ENCODE data around the gene EDN1.
A peak's percentile ranks its signal among the peaks of the same experiment; 100 is the strongest.

The EDN1 gene

DNA sequence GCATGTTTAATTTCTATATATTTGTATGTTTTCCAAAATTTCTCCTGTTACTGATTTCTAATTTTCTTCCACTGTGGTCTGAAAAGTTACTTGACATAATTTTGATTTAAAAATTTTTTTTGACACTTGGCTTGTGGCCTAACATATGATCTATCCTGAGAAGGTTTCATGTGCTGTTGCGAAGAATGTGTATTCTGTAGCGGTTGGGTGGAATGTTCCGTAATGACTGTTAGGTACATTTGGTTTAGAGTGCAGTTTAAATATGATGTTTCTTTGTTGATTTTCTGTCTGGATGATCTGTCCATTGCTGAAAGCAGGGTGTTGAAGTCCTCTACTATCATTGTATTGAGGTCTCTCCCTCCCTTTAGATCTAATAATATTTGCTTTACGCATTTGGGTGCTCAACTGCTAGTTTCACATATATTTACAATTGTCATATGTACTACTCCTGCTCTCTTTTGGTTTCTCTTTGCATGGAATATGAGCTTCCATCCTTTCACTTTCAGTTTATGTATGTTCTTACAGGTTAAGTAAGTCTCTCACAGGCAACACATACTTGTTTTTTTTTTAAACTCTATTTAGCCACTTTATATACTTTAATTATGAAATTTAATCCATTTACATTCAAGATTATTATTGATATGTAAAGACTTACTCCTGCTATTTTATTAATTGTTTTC lies 19.5 kb upstream of the EDN1 start:
- DNase-seq = no peak

DNA sequence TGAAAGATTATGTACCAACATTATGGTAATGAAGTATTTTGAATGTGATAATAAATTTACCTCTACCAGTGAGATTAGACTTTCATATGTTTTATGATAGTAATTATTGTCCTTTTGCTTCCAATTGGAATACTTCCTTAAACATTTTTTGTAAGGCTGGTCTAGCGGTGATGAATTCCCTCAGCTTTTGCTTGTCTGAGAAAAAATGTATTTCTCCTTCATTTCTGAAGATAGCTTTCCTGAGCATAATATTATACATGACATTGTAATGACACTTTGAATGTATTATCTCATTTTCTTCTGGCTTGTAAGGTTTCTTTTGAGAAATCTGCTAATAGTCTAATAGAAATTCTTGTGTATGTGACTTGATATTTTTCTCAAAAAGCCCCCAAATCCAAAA lies 18.6 kb upstream of the EDN1 start:
- DNase-seq = no peak

DNA sequence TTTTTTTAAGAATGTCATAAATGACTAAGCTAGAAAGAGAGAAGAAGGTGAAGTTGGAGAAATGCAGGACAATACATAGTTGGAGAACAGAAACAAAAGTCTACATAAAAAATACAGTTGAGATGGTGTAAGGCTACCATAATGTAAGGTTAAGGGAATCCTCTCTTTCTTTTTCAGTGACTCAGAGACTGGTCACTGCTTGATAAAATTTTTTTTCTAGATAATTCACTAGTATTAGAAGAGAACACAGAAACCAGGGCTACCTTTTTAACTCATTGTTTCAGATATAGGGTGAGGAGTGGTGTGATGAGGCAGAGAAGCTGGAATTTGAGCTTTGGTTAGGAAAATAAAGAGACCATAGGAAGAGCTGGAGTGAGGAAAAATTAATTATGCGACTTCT lies 18.2 kb upstream of the EDN1 start:
- no peak for DNase-seq

DNA sequence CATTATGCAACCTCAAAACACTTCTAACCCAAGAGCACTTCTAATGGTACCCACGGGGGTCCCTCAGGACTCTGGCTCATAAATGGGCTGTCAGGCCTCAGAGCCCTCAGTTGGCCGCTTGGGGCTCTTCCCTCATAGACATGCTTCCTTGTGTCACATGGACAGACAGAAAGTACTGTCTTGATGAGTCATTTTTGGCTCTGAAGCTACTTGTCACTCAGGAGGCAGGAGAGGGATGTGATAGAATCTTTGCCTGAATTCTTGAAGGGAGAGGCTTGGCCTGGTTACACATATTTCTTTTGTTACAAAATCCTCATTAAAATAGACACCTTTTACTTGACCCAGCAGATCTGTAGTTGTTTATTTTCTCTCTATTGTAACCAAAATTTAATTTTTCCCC lies 15.1 kb upstream of the EDN1 start:
- no peak for DNase-seq

DNA sequence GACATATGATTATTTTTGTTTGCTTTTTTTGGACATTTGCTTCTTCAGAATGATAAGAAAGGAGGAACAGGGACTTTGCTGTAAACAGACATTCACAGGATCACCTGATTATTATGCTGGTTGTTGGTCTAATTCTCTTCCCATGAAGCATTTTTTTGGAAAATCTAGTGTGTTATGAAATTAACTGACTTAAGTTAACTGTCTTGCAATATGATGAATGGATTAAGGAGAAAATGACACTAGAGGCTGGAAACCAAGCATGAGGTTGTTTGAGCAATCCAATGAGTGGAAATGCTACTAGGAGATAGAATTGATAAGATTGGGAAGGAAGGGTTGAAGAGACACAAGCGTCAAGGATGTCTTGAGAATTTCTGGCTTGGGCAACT lies 13.2 kb upstream of the EDN1 start:
- no peak for DNase-seq

DNA sequence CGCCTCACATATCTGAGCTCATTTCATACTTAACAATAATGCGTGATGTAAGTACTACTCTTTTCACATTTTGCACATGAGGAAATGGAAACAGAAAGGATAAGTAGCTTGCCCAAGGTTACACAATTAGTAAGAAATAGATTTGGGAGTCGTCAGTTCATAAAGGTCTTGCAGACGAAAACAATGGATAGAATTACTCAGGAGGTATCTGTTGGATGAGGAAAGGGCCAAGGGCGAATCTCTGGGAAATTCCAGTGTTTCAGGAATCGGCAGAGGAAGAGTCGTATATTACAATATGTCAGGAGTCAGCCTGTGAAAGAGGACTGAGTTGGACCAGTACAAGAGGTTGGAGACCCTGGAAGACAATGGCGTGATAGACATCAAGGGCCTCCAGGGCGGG lies 12.8 kb upstream of the EDN1 start:
- no peak for DNase-seq

DNA sequence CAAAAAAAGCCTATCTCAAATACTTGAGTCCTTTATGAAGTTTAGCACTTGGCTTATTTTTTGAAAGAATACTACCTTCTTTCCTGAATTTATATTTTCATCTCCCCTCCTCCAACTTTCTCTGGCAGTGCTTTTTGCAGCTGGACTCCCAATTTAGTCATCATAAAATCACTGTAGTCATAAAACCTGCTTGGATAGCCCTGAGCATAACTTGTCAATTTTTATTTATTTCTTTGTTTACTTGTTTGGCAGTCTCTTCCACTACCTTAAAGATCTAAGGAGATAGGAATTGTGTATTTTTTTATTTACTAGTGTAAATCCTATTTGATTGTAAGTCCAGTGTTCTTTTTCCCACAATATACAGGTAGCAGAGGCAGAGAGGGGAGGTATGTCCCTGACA lies 11.2 kb upstream of the EDN1 start:
- DNase-seq = no peak

DNA sequence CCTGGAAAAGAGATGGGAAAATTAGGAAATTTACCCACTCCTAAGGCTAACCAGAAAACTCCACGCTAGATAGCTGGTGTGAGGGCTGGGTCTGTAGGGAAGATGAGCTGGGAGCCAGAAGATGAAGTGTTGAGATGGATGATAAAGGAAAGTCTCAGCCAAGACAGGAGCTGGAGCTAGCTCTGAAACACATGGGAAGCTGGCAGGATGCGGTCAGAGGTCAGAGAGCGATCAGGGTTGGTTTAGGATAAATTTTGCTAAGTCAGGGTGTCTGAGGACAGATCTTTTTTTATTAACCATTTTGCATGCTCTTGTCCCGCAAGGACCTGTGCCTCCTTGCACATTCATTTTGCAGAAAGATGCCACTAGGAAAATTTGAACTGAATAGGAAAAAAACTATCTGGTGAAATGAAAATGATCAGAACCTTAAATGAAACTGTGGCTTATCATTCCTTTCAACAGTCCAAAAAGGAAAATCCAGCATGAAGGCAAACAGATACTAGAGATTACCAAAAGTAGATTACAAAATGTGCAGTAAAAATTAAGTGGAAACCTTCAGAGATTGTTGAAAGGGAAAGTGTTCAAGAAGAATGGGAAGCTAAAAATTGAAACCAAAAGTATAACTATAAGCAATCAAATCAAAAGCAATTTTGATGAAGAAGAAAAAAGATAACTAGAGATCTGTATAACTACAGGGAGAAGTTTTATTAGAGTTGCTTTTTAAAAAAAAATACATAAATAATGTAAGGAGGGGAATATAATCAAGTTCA lies 10.7 kb upstream of the EDN1 start:
- no peak for DNase-seq

DNA sequence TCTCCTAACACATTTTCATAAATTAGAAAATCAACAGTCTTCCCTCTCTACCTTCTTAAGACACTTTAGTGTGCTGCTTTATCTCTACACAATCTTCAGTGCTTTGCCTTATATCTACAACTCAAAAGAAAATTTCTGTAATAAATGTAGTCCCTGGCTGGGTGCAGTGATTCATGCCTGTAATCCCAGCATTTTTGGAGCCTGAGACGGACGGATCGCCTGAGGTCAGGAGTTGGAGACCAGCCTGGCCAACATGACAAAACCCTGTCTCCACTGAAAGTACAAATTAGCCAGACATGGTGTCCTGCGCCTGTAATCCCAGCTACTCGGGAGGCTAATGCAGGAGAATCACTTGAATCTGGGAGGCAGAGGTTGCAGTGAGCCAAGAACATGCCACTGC lies 9.7 kb upstream of the EDN1 start:
- DNase-seq = no peak

DNA sequence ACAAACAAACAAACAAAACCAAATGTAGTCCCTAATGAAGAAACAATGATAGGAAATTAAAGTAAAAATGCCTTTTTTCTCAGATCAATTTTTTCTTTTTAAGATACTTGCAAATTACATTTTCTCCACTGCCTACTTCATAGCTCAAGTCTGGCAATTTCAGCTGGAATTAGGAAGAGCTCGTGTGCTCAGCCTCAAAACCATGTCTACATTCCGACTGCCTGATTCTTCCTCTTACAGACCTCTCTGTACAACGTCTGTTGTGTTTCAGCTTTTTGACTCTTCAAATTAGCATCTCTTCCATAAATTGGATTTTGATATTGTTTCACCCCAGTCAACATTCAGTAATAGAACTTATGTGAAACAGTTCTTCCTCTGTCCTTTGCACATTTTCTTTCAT lies 9.3 kb upstream of the EDN1 start:
- DNase-seq = no peak

DNA sequence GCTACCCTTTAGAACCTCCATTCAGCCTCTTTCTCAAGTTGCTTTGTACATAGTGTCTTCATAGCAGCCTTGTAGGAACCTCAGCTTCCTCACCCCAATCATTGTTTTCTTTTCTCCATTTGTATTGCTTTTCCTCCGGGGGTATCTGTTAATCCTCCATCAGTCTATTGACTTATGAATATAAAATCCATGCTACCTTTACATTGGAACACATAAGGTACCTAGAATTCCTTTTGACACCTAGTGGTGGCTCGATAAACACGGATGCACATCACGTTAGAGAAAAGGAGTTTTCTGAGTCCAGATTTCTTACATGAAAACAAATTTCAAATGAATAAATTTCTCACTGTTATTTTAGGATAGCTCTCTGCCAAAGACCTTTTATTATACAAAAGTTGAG lies 6.3 kb upstream of the EDN1 start:
- DNase-seq = no peak

DNA sequence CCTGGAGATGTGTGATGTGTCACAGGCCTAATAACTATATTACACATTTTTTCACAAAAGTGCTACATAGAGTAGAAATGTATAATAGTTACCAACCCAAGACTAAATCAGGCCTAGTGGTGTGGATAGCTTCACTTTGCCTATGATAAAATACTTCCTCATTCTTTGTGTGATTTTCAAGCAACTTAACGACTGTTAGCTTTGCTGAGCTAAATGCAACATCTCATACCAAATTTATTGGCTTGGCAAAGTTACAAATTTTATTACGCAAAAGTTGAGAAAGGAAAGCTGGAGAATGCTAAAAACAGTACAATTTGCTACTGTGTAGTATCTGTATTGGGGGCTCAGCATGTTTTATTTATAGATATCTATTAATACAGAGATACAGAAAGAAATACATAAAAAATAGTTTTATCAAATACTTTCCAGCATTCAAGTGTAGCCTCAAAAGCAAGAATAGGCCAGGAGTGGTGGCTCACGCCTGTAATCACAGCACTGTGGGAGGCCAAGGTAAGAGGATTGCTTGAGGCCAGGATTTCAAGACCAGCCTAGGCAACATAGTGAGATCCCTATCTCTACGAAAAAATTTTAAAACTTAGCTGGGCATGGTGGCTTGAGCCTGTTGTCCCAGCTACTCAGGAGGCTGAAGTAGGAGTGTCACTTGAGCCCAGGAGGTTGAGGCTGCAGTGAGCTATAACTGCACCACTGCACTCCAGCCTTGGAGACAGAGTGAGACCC lies 3.6 kb upstream of the EDN1 start:
- no peak for DNase-seq

DNA sequence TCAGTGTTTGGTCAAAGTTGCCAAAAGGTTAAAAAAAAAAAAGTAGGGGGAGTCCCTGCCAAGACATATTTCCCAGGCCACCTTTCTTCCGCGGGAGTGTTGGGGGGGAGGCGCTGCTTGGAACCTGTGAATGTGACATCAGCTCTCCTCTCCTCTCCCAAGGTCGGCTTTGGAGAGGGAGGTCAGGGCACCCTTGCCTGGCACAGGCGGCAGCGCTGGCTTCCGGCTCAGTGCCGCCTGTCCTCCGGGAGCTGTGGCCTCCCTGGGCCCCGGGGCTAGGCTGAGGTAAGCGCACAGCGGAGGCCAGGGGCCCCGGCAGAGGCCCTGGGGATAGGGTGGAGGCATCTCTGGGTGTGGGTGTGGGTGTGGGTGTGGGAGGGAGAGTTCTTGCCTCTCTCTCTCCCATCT lies 1.9 kb upstream of the EDN1 start:
- DNase-seq = no peak

DNA sequence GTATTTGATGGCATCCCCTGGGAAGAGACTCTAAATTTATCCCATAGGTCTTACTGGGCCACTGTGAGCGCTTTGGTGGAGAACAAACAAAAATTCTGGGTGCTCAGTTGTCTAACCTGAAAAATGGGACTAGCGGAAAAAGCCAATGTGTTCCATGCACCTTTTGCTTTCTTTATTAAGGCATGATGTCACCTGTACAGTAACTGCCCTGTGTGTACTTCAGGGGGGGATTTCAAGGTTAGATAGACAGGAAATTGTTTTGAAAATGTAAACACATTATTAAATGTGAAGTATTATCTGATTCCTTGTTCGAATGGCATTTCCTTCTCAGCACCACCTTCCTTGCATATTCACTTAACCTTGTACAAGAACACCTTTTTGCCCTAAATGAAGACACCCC lies 1.2 kb upstream of the EDN1 start:
- no peak for DNase-seq

DNA sequence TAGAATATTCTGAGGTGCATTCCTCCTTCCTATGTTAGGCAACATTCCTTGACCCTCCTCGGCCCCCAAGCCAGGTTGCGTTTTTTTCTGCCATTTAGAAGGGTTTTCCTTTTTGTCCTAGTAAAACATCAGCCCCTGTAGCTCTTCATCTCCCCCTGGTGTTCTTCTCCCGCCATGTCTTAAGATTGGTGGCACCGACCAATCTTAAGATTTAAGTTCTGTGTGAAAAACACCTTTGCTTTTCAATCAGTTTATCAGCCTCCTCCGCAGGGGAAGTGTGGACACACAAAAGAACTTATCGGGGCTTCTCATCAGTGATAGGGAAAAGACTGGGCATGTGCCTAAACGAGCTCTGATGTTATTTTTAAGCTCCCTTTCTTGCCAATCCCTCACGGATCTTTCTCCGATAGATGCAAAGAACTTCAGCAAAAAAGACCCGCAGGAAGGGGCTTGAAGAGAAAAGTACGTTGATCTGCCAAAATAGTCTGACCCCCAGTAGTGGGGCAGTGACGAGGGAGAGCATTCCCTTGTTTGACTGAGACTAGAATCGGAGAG lies 719 bp upstream of the EDN1 start:
- peak in 1 of 2 experiments; percentile 17 for DNase-seq

DNA sequence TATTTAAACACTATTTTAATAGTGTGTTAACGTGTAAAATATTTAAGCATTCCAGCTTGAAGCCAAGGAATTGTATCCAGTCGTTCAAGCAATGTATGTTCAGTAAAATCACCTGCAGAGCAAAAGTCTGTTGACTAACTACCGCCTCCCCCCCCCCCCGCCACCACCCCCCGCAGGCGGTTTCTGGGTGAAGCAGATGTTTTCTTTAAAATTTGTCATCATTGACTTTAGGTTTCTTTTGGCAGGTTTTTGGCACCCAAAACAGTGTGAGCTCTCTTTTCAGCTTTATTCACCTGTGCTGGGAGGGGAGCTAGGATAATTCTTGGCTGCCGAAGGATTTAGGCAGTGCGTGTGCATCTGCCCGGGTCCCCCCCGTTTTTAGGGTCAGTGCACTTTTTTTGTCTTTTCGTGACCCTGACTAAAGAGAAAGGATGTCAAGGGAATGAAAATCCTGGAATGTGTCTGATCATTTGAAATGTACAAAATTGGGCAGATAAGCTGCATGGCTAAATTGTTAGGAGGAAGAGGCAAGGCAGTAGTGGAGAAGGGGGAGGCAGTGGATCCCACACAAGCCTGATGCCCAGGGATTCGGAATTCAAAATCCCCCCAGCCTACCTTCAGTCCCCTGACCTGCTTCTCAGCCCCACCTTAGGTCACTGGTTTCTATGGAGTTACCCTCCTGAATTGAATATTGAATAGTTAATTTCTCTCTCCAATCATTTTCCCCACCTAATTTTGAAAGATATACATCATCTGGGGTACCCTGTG lies 1.1 kb downstream of the EDN1 start:
- no peak for DNase-seq

DNA sequence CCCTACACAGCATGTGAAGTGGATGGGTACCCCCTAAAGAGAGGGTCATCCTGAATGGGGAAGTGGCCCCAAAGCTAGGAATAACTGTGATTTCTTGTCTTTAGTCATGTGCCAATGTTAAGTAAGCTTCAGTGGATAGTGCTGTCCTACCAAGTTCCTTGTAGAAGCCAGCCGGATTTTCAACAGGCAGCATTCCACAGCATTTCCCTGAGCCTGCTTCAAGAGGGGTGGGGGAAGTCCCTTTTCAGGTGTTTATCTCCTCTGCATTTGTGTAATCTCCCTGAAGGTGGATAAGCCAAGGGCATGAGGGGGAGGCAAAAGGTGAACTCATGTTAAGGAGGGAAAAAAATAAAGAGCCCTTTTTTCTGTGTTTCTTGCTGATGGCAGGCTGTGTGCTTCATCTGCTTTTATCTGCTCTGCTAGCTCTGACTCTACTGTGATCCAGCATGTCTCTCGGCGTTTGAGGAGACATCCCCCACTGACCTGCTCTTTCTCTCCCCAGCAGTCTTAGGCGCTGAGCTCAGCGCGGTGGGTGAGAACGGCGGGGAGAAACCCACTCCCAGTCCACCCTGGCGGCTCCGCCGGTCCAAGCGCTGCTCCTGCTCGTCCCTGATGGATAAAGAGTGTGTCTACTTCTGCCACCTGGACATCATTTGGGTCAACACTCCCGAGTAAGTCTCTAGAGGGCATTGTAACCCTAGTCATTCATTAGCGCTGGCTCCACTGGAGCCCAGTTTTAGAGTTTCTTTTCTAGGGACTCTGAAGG lies 1.9 kb downstream of the EDN1 start:
- no peak for DNase-seq

DNA sequence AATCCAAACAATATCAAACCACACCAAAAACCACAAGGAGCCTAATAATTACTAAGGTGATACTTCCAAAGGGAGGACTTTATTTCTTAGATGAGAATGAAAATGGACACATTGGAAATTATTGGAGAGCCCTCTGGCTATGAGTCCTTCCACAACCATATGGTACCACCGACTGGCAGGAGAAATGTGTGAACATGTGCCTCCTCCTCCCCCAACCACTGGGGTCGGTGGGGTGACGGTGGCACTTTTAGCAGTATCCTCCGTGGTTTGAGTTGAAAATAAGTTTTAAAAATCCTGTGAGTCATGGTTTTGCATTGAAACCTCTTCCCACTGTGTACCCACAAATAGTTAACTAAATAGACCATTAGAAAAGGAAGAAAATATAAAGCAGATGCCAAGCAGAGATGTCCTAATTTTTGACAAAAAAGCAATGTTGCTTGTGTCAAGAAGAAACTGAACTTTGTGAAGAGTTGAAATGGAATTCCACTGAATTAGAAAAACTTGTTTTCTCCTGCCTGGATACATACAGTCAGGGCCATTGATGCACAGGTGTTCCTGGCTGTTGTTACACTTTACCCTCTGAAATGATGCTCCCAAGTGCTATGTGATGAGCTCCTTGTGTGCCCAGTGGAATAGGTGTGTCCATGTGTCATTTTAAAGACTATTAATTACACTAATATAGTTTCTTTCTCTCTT lies 3.2 kb downstream of the EDN1 start:
- DNase-seq = no peak

DNA sequence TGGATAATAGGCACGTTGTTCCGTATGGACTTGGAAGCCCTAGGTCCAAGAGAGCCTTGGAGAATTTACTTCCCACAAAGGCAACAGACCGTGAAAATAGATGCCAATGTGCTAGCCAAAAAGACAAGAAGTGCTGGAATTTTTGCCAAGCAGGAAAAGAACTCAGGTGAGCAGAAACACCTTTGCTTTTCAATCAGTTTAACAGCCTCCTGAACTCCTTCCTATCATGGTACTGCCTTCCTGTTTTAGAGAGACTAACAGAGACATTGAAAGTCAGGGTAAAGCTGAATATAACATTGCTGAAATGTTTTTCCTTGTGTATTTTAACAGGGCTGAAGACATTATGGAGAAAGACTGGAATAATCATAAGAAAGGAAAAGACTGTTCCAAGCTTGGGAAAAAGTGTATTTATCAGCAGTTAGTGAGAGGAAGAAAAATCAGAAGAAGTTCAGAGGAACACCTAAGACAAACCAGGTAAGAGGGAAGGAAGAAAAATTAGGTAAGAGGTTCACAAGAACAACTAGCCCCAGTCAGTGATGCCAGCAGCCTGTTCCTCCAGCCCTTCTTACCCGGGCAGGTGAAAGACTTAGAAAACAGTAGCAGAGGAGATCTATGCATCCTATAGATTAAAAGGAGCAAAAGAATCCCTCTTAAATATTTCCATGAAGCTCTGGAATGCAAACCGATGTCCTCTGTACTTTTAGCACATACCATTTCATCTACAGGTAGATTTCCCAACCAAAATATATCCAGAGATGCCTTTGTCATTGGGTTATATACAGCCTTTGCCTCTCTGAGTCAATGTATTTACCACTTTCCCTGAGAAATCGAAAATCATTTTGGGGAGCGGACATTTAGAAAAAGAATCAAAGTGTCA lies 4.0 kb downstream of the EDN1 start:
- no peak for DNase-seq

DNA sequence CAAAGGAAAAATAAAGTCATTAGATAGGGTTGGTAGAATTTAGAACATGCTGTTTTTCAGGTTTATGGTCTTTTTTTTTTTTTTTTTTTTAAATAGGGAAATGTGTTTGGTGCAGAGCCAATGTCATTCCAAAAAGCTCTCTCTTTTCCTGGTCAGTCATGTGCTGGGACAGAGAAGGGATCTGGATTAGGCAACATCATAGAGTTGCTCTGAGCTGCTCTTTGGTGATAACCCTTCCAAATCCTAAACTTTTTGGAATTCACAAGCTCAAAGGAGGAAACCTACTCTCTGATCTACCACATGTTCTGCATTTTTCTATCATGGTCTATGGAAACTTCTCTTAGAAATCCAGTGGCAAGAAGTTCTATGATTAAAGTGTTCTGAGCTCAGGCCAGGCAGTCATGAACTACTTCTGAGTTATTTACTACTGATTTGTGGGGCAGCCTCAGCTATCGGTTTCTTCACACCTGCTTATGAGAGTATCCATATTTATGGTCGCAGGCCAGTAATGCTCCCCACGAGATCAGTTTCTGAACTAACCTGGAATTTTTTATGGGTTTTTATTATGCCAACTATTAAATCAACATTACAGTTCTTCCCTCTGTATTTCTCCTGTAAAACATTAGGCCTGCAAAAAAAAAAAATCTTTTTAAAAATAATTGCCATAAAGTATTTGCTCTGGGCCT lies 4.8 kb downstream of the EDN1 start:
- no peak for DNase-seq

Data from NCI-H187 (cell line).